Glomerular endothelial cell (primary cell): ENCODE measurements around the gene ARHGAP25. TPM values are rescaled to one million over a fixed set of nuclear protein-coding genes. Genes with fewer than 3 reads are reported as not detected.

Experiments used
- DNase-seq: peaks from one replicate; pipeline ENCODE4 v3.0.0-alpha.2; 2011; ENCODE audit warnings: low read depth, low spot score; ENCODE audit errors: extremely low read depth
- total RNA-seq: library from RNA; depleted of rRNA; stranded (reverse); fragments of >200 nt; gene quantifications from 2 replicates; pipeline ENCODE4 v1.2.3, GENCODE V29; 2015

Gene ARHGAP25
- total RNA-seq, 1 donor from 2014 or later = 24.9 TPM

DNA sequence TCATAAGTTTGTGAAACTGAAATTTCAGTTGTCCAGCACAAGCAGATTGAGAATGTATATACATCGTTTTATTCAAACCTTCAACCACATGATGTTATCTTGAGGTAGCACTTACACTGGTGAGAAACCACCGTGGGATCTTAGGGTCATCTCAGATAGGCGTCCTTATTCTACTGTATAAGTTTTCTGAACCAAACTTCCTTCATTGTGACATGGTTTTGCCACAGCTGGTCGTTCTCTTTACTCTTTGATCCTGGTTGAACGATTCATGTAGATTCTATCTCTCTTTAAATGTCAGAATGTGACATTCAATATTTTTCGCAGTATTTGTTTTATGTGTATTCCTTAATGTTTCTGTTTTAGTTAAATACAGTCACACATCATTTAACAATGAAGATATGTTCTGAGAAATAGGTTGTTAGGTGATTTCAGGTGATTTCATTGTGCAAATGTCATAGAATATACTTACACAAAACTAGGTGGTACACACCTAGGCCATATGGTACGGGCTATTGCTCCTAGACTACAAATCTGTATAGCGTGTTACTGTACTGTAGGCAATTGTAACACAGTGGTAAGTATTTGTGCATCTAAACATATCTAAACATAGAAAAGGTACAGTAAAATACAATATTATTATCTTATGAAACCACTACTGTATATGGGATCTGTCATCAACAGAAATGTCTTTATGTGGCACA lies 17.9 kb upstream of the ARHGAP25 start:
- no peak for DNase-seq

DNA sequence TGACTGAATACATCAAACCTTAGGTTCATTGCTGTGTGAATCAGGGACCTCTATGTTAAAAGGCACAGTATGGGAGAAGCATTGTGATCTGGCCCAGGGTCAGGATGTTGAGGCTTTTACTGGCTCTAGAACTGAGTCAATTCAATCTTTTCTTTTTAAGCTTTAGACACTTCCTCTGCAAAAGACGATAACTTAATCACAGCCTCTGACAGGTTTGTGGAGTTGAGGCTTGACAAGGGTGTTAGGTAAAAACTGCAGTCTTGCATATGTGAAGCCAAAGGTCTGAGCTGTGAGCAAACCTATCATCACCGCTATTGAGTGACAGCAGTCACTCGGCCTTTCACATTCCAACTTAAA lies 17.3 kb upstream of the ARHGAP25 start:
- DNase-seq = no peak

DNA sequence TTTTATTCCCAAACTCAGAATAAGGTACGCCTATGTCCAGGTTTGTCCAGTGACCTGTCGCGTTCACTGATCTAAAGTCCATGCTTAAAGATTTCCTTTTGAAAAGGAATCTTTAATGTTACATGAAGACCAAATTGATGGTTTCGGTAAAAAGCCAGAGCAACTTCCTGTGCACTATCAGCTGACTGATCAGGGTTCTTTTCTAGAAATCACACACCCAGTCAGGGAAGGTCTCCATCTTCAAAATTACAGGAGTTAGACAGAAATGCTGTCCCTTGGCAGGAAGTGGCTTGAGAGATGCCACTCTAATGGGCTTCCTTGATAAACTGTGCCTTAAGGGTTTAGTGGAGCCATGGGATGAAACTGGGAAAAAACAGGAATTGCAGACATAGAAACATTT lies 14.7 kb upstream of the ARHGAP25 start:
- no peak for DNase-seq

DNA sequence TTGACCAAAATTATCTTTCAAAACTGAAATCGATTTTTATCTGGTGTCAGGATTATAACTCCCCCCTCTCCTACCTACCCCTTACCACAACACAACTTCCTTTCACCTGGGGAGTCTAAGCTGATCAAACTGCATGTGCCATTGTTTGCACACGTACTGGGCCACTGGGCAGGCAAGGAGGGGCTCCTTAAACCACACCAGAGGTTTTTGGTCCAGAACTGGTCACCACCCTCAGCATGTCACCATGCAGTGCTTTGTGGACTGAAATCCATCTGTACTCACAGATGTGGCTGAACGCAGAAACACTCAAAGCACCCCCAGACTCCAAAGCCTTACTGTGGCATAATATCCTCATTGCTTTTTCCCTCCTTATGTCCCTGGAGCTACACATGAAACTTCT lies 13.9 kb upstream of the ARHGAP25 start:
- no peak for DNase-seq

DNA sequence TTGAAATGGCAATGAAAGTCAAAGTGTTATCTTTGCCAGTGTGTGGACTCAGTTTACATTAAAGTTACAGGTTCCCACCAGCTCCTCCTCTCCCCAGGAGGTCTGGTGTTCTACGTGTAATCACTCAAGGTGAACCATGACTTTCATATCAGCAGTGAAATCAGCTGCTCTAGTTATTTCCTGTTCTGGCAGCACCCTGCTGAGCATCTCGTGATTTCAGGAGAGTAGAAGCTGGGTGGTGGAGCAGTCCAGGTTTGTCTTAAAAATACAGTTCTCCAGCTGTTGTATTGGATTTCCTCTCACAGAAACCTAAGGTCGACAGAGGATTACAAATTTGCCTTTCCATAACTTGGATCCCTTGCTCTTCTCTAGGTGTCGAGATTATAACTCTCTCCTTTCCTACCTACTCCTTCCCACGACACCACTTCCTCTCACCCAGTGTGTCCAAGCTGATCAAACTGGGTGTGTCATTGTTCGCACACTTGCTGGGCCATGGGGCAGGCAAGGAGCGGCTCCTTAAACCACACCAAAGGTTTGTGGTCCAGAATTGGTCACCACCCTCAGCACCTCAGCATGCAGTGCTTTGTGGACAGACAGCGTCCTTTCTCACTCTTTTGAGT lies 13.0 kb upstream of the ARHGAP25 start:
- no peak for DNase-seq

DNA sequence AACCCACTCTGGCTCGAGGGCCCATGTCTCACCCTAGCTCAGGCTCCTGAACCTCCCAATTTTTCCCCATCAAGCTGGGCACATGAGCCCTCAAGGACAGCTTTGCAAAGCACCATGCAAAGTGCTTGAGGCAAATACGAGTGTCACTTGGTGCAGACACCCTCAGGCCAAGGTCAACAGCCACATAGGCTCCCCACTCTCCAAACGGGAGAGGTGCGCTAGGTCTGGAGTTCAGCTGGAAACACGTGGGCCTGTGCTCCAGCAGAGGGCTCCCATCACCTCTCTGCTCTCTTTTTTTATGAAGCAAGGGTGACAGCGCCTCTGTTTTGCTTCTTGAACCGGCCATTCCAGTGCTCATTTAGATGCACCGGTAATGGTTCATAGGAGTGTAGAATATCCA lies 11.9 kb upstream of the ARHGAP25 start:
- no peak for DNase-seq

DNA sequence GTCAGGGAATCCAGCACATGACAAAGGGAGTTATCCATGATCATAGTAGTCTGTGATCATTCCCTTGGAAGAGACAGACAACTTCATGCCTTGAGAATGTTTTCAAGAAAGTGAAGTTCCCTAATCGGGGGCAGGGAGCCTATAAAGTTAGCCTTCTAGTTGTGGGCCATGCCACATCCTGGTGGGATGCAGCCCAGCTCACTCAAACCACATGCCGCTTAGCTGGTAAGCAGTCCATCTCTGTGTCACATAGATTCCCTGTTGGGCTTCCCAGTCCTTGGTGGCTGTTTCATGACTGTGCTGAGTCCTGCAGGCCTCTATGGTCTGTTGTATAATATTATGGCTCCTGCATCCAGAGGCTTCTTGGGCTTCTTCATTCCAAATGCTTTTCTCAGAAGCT lies 11.4 kb upstream of the ARHGAP25 start:
- DNase-seq = no peak

DNA sequence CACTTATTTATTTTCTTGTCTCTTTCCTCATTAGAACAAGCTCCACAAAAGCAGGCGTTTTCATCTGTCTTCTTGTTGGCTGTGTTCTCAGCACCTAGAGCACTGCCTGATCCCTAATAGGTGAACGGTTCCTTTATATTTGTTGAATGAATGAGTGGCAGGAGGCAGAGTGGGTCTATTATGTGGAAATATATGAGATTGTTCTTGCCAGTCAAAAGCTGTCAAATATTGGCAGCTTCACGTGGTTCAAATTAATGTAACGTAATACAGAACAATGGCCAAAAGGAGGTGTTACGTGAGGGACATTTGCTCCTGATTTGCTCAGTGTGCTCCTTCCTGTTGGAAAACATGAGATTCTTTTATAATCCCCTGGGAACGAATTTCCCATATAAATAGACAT lies 8.5 kb upstream of the ARHGAP25 start:
- DNase-seq = no peak

DNA sequence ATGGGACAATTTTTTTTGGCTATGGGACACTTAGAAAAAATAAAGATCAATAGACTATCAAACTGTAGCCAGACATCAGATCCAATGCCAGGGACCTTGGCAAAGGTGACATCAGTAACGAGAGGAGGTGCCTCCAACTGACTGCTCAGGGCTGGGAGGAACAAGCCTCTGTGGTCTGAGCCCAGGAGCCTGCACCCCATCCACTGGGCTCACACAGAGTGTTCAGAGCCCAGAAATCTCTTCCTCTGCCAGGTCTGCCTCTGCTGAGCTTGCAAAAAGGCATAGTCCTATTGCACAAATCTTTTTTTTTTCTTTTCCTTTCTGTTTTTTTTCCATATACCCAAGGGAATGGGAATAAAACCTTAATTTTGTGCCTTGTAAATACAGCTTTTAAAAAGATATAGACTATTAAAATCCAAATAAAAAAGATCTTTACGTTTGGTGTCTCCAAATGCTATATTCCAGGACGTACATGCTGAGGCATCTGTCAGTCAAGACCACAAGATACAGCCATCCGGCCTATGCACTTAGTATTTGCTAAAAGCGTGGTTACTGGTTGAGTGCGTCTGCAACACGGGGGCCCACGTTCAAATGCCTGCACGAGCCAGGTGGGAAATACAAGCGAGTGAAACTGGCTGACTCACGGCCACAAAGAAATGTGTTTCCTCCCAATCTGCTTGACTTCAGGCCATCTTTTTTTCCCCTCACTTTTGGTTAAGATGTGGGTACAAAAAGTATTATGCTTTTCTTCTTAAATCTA lies 7.8 kb upstream of the ARHGAP25 start:
- DNase-seq = no peak

DNA sequence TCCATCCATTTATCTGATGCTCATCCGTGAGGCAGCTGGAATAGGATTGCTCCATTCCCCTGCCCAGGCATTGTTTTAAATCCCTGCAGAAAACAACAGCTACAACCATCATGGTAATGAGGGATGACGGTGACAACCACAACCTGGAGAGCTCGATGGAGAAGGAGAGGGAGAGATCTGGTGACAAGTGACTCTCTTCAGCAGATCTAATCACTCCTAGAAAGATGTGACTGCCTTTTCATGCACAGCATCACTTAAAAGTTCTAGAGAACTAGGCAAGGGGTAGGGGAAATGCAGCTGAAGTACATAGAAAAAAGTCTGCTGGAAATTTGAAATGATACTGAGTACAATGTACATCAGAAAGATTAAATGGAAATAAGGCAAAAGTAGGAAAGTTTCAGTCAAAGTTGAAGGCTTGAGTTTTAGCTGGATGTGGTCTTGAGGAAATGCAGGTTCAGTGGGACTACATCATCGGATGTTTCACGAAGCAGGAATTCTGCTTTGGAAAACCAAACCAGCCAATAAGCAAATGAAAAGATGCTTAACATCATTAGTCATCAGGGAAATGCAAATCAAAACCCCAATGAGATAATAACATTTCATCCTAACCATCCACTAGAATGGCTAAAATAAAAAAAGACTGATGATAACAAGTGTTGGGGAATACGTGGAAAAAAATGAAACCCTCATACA lies 6.8 kb upstream of the ARHGAP25 start:
- DNase-seq = no peak

DNA sequence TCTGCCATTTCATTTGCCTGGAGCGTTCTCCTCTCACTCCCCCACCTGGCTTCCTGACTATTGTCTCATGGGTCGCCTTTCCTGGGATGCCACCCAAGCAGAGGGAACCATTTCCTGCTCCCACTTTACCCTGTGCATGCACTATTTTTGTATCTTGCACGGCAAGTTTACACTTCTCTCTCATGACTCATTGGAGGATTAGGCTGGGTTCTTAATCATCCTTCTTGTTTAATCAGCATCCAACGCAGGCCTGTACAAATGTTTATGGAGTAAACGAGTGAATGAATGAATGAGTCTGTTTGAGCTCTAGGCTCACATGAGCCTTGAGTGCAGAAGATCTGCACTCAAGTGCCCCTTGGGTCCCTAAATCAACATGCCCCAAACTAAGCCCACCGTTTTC lies 3.8 kb upstream of the ARHGAP25 start:
- DNase-seq = no peak

DNA sequence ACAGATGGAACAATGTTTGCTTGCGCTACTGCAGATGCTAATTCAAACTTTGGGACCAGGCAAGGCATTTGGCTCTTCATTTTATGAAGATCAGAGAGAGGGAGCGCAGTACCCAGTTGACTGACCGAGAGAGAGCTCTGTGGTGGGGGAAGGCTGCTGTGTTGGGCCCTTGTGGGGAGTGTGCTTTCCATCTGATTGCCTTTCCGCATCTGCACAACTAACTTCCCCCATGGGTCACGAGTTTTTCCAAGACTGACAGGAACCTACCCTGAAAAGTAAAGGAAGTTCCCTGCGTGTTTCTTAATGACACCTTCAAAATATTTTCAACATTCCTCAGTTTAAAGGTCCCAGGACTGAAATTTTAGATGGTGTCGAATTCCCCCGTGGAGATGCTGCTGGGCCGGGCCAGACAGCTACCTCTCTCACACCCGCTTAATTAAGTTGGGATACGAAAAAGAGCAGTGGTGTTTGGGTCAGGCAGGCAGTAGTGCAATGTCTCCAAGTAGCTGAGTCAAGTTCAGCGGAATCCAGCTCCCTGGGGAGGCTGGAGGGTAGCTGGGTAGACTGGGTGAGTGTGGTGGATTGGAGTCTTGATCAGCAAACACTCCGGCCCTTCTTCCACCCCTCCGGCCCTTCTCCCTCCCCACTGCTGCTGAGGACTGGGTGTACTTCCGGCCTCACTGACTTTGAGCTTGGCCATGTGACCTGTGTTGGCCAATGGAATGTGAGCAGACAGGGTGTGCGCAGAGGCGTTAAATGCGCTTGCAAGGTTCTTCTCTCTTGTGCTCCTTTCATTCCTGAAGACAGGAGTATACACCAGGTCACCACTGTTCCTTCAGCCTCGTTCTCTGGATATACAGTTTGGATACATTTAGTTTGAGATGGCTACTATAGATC lies 2.3 kb upstream of the ARHGAP25 start:
- no peak for DNase-seq

DNA sequence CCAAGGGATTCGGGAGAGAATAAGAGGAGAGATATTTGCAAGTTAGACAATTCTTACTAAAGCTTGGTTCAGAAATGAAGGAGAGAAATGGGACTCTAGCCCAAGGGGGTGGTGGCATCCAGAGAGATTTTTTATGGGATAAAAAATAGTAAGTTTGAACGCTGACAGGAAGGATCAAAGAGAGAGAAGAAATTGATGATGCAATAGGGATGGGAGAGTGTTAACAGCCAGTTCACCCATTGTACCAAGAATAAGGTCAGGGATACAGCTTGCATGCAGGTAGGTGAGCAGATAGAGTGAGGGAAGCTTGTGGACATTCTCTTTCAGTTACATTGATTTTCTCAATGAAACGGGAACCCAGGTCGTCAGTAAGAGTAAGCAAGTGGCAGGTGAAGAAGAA lies 1.2 kb upstream of the ARHGAP25 start:
- DNase-seq = no peak

DNA sequence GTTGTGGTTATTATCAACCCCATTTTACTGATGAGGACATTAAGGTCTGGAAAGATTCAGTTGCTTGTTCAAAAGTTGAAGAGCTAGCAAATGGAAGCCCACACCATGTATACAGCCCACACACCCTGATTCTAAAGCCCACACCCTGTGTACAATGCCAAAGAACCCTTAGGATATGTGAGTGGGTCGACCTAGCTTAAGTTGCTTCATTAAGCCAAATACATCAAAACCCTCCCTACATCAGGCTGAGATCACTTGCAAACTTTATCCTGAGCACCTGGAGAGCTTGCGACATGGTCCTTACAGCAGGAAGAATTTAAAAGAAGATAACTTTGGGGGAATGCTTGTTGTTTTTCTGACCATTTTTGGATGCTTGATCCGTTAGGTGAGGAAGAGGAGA lies 435 bp upstream of the ARHGAP25 start:
- no peak for DNase-seq

DNA sequence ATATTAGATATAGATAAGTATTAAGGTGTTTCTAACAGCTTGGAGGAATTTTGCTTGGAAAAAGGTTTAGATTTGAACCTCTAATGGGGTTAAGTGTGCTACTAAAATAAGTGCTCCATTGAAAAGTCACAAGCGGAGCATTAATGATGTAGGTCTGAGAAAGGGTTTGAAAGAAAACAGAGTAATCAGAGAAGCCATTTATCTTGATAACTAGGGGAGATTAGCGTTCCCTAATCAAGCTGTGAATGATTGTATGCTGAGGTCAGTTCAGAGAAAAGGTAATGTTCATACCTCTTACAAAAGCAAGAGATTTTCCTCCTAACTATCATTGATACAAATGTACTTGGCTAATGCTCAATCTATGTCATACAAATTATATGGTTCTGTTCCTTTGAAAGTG lies 1.5 kb downstream of the ARHGAP25 start:
- no peak for DNase-seq

DNA sequence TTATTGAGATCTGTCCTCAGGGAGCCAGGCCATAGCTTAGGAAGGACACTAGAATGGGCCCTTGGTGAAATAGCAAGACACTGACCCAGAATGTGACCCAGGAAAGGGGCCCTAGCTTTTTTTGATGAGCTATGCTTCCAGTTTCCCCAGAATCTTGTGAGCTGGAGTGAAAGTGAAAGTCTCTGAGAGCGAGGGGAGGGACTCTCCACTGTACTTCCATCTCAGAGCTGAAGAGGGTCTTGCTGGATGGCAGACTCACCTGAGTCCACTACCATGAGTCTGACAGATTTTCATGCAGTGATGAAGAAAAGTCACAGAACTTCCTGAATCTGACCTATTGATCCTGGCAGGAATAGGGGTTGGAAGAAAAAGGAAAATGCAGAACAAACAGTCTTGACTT lies 3.1 kb downstream of the ARHGAP25 start:
- DNase-seq = no peak

DNA sequence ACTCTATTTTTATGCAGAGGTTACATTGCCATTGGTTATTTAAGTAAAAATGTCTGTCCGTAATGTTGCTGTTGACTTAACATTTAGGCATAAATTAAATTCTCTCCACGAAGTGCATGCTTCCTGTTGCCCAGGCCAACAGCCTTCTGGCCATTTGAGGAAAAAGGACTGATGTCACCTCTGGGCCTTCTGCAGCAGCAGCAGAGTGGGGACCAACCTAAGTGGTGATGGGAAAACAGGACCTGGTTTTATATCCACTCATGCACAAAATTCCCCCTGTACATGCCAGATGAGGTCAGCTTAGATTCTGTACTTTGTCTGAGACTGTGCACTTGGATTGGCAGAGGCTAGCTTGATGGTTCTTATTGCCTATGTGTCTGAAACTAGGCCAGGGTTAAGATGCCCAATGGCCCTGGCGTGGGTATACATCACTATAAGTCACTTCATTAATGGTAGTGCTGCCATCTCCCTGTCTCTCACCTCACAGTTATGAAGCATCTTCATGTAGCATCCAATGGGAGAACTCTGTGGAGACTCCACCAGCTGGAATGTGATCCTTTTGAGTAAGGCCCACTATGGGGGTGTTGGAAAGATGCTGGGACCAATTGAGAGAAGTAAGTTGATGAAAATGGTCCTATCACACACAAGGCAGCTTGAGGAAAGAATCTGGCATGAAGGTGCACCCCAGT lies 4.4 kb downstream of the ARHGAP25 start:
- no peak for DNase-seq

DNA sequence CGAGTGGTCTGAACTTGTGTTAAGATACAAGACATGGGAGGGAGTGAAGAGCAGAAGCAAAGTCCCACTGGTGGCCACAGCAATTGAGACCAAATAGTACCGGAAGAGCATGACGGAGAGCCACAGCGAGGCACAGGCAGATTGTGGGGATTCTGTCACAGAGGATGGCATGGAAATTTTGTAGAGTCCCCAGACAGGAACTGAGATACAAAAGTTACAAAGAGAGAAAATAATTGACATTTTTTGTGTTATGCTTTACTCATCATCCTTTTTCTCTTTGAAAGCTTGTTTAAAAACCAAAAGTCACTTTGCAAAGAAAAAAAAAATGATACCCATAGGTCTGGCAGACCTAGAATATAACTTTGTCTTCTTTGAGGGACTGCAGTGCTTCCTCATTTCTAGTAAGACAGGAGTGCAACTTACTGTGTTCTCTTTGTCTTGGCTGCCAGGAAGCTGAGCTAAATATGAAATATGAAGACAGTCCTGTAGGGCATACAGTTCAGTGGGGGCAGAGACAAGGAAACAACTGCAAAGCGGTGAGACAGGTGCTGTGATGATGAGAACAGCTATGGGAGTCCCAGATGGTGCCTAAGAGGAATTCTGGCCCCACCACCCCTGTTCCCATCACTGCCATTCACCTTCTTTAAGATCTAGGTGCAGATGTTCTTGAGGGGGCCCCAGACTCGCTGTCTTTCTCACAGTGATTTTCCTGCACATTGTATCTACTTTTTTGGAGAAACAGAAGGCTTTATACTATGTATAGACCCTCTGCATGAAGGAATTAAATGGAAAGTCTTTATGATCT lies 5.2 kb downstream of the ARHGAP25 start:
- DNase-seq = no peak

DNA sequence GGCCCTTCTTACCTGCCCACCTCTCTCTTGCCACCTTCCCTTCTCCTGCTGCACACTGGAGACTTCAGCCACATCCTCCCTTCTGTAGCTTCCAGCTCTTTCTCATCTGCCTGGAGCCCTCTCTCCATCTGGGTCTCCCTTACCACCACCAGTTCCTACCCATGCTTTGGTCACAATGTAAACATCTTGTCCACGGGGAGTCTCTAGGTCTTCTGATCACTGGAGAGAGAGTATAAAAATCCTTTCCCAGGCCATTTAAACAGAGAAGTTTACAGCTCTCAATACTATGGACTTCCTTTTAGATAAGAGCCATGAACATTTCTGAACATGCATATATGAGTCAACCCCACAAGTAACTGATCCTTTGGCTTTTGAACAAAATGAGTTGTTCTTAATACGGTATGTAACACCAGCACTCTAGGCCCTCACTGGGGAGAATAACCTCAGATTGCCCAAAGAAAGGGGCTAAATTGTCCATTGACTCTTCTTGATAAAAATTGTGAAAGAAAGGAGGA lies 5.8 kb downstream of the ARHGAP25 start:
- no peak for DNase-seq
